HG02798 (cell line): Measurements from ENCODE around the gene HACD4.

Source experiments
- ATAC-seq: cut with Tn5 transposase; IDR thresholded peaks from one replicate; pipeline ENCODE4 v1.9.1; 2021; ENCODE audit warnings: mild to moderate bottlenecking; ENCODE audit not compliant: unreplicated experiment, poor library complexity

Gene HACD4, protein sequence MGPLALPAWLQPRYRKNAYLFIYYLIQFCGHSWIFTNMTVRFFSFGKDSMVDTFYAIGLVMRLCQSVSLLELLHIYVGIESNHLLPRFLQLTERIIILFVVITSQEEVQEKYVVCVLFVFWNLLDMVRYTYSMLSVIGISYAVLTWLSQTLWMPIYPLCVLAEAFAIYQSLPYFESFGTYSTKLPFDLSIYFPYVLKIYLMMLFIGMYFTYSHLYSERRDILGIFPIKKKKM

DNA sequence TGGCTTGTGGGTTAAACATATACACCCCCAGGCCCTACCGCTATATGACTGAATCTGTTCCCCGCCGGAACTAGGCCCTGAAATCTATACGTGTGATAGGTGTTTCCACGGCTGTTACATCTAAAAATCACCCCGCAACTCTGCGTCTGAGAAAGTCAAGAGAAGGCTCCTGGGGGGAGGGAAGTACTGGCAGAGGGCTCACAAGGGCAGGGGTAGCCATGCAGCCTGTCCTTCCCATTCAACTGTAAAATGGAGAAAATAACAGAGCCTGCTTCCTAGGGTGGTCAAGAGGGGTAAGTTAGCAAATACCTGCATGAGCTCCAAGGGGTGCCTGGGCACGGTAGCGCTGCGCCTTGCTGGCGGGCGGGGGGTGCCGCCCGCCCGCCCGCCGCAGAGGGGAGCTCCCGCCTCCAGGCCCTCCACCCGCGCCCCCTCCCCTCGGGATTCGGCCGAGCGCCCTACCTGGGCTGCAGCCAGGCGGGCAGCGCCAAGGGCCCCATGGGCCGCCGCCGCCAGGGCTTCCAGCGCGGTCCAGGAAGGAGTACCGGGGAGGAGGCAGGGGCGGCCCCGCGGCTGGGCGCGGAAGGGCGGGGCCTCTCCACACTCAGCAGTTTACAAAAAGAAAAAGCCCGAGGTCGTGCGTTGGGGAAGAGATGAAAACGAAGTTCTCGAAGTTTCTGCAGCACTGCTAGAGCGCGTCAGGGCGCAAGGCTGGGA lies at the start of gene HACD4:
TSS of gene HACD4 (minus strand) at position 550 of the 717 bp plus-strand sequence. CDS start at position 500, 50 bp downstream.
- peak; percentile 80 for ATAC-seq

DNA sequence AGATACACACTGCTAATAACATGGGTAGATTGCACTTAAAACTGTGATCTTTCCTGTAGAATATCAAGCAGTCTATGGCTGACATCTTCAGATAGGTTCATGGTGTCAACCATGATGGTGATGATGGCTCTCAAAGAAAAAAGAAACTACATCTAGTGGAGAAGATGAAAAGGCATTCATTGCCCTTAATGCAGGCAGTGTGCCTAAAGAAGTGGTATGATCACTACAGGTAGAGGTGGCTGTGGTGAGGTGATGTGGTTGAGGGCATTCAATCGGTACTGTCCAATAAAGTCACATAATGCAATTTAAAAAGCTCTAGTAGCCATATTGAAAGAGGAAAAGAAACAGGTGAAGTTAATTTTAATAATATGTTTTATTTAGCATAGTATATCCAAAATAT lies 49.4 kb upstream of the HACD4 start:
- ATAC-seq, result no peak

DNA sequence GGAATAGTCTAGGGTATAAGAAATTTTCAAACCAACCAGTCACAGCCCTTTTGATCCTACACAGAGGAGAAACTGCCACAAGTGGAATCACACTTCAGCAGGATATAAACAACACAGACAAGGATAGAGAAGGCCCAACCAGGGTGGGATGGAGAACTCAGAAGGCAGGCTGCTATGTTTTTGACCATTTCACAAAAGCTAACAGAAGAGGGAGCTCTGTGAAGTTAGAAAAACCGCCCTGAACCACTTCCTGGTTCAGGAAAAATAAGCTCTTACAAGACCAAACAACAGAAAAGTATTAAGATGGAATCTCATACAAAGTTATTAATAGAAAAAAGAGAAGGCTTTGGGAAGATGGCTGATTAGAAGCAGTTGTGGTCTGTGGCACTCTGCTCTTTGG lies 47.3 kb upstream of the HACD4 start:
- ATAC-seq, result no peak

DNA sequence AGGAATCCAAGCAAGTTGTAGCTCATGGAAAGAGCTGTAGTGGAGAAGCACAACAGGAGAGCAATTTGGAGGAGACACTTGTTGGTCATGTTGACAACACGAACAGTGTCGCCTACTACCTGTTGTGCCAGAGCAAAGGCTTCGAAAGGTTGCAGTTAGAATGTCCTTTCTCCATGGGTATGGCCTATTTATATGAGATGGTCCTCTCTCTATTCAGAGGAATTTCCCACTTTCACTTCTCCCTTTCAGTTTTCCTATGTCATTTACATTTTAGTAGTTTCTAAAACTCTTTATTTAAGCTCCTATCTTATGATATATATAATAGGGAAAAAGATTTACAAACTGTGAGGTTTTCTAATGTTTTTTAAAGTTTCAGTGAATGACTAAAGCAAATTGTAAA lies 46.3 kb upstream of the HACD4 start, which contains the start of gene IFNB1:
TSS of gene IFNB1 (minus strand) at position 162 of the 400 bp plus-strand sequence. CDS start at position 89, 73 bp downstream.
- no peak for ATAC-seq

DNA sequence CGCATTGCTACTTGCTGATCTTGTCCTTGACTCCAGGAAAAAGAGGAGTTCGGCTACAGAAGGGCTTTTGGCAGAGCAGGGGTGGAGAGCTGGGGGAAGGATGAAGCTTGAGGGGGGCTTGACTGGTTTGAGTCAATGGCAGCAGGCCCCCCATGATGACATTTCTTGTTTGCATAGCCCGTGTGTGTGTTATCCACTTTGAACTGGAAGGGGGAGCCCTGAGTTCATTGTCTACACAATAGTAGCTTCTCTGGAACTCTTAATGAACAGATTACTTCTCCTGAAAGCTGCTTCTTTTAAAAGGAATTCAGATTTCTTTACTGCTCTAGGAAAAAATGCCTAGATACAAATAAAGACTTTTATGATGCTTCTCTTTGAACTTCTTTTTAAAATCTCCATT lies 44.0 kb upstream of the HACD4 start:
- ATAC-seq, result no peak

DNA sequence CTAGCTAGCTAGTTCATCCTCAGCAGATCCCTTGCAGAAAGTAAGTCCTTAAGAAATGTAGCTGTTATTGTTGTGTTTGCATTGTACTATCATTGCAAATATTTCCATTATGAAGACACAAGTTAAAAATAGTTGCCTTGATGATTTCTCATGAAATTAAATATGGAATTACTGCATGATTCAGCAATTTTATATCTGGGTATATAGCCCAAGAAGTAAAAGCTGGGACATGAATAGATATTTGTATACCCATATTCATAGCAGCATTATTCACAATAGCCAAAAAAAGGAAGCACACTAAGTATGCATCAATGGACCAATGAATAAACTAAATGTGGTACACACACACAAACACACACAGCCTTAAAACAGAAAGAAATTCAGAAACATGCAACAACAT lies 39.5 kb upstream of the HACD4 start:
- ATAC-seq, result no peak

DNA sequence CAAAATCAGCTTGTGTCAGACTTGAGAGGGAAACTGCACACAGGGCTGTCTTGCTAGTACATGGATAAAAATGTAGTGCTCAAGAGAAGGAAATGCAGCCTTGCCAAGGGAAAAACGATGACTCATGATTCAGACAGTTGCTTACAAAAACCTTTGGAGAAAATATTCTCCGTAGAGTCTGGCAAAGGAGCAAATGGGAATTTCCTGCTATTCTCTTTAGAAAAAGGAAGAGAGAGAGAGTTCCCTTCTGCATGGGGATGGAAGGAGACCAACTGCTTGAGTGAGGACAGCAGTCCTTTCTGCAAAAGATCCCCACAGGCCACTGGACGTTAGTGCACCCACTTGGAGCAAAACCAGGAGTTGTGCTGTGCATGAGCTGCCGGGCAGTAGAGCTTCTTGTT lies 38.7 kb upstream of the HACD4 start:
- no peak for ATAC-seq

DNA sequence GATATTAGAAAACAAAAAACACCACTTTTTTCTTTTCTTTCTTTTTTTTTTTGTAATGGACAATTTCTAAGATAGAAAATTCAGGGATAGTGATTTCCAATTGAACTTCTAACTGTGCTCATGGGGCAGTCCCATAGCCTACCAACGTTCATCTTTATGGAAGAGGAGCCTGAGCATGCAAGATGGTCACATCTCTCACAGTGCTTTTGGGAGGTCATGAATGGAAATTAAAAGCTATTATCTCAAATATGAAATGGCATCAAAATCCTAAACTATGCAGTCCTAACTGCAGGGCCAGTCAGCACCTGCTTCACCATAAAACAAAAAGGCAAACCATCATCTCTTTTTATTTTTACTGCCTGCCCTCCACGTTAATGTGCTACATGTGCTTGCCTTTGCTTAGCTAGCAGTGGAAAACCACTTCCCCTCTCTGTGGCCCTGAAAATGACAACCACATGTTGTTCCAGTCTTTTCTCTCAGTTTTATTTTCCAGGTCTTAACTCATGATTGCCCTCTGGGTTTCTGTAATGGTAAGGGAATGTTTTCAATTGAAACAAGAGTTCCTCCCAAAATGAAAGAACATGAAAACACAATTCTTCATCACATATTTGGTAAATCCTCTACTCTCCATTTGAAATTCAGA lies 29.6 kb upstream of the HACD4 start:
- peak; percentile 39 for ATAC-seq

DNA sequence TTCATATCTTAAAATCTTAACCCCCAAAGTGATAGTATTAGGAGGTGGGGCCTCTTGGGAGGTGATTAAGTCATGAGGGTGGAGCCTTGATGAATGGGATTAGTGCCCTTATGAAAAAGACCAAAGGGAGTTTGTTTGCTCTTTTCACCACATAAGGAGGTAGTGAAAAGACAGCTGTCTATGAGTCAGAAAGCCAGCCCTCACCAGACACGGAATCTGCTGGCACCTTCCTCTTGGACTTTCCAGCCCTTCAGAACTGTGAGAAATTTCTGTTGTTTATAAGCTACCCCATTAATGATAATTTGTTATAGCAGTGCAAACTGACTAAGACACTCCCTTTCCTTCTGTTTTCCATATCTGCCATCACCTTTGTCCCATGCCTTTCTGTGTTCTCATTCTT lies 25.5 kb upstream of the HACD4 start:
- ATAC-seq, result no peak

DNA sequence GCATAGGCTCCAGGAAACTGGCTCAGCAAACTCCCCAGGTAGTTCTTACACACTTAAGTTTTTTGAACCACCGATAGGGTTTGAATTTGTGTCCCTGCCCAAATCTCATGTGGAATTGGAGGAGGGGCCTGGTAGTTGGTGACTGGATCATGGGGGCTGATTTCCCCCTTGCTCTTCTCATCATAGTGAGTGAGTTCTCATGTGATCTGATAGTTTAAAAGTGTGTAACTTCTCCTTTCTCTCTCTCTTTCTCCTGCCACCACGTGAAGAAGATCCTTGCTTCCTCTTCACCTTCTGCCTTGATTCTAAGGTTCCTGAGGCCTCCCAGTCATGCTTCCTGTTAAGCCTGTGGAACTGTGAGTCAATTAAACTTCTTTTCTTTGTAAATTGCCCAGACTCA lies 22.4 kb upstream of the HACD4 start:
- no peak for ATAC-seq

DNA sequence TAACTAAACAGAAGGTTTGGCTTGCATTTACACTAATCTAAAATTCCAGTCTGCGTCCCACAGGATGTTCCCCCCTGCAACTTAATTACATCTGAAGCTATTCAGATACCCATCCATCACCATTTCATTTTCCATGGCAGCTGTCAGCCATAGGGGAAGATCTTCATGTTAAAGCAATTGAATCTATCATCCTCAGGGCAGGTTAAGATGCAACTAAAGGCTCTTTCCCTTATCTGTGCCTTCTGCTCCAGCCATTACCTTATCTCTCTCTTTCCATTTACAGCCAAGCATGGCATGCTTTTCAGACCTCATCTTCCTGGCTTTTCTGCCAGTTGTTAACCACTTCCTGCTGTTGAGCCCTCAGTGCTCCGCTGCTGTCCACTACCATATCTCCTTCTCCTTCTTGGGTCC lies 15.8 kb upstream of the HACD4 start:
- ATAC-seq, result no peak

DNA sequence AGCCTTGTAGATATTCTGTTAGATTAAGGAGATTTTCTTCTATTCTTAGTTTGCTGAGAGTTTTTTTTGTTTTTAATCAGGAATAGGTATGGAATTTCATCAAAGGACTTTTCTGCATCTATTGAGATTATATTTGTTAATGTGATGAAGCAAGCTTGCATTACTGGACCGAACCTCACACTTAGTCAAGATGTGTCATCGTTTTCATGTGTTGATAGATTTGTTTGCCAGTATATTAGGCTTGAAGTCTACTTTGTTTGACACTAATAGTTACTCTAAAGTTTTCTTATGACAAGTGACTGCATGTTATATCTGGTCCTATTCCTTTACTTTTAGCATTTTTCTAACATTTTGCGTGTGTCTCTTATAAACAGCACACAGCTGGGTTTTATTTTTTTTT lies 12.4 kb upstream of the HACD4 start:
- ATAC-seq, result no peak

DNA sequence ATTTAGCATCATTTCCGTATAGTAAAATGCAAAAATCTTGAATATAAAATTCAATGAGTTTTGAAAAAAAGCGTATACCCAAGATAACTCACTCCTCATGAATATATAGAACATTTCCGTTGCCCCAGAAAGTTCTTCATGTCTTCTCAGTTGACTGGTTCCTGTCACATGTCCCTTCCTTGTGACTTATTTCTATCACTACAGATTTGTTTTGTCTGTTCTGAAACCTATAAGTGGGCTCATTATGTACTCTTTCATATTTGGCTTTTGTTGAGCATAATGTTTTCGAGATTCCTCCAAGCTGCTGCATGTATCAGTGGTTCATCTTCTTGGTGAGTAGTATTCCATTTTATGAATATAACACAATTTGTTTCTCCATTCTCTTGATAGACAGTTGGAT lies 11.0 kb upstream of the HACD4 start:
- ATAC-seq, result no peak

DNA sequence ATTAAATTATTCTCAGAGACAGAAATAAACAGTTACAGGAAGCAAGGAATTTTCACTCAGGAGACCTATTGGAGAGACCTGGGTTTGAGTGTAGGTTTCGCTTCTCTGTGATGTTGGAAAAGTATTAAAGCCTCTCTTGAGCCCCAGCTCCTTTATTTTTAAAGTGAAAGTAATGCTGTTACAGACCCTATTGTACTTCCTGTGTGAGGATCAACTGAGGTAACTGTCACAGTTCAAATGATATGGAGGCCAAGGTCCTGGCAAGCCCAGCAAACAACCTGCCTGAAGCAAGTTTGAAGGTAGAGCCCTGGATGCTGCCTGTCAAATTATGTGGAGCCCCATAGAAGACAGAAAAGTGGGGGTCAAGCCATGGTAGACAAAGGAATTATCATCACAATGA lies 7.9 kb upstream of the HACD4 start:
- ATAC-seq, result no peak

DNA sequence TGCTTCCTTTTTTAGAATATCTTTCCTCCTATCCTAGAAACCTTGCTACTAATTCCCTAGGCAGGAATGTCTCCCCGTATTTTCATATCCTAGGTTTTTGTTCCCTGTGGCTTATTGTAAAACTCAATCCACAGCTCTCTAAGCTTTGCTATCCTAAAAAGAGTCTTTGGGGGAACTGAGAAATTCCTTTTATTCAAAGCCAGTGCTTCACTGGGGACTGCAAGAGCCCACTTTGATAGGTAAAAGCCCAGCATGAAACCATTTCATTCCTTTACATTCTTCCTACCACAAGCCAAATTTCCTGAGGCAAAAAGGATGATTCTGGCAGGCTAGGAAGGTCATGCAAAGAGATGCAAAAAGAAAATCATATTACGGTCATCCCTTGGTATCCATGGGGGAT lies 5.8 kb upstream of the HACD4 start:
- no peak for ATAC-seq

DNA sequence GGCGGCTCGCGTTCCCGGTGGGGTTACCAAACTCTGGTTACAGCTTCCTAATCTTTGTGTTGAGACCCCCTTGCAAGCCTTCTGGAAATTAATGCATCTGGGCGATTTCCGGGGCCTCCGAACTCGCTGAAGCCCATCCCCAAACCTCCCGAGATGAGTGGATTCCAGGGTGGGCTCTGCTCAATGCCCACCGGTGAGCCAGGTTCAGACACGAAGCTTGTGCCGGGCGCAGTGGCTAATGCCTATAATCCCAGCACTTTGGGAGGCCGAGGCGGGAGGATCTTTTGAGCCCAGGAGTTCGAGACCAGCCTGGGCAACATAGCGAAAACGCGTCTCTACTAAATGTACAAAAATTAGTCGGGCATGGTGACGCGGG lies 356 bp upstream of the HACD4 start:
- ATAC-seq, result no peak

DNA sequence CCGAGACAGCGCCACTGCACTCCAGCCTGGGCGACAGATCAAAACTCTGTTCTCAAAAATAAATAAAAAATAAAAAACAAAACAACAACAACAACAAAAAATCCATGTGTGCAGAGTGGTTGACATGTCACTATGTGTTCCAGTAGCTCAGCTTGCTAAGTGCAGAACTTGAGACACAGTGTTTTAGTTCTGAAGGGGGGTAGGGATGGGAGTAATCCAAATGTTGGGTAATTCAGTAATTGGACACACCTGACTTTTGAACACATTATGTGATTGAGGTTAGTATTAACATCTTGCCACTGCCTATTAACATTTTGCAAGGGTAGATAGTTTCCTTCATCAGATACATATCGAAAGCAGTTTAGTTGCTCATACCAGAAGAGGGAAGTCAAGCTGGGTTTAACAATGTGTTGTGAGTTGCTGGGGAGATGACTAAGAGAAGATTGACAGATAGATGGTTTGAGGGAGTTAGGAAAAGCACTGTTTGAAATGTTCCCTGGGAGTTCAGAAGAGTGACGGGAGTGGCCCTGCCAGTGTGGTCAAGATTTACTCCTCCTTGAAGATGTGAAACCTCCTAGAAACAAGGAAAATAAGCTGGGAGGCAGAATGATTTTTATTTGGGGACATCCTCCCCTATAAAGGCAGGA lies 928 bp downstream of the HACD4 start:
- ATAC-seq, result peak; percentile 70

DNA sequence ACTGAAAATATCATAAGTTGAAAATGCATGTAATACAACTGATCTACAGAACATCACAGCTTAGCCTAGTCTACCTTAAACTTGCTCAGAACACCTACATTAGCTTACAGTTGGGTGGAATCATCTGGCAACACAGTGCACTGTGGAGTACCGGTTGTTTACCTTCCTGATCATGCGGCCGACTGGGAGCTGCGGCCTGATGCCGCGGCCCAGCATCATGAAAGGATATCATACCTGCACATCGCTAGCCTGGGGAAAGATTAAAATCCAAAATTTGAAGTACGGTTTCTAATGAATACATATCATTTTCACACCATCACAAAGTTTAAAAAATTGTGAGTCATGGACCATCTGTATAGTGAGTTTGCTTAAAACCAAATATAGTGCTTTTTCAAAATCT lies 1.8 kb downstream of the HACD4 start:
- ATAC-seq, result no peak

DNA sequence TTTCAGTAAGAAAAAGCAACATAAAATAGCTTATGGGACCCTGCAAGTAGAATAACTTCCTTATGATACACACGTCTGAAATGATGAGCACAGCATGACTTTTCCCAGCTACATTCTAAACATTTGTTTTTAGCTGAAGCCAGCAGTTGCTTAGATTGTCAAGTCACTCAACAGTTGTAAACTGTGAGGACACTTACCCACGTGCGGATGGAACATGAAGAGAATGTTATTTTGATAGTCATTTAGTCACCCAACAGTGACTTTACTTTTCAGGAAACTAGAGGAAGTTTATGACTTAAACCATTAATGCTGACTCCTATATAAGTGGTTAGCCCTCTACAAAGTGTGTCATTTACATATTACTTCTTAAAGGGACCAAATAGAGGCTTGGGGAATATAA lies 3.0 kb downstream of the HACD4 start:
- no peak for ATAC-seq

DNA sequence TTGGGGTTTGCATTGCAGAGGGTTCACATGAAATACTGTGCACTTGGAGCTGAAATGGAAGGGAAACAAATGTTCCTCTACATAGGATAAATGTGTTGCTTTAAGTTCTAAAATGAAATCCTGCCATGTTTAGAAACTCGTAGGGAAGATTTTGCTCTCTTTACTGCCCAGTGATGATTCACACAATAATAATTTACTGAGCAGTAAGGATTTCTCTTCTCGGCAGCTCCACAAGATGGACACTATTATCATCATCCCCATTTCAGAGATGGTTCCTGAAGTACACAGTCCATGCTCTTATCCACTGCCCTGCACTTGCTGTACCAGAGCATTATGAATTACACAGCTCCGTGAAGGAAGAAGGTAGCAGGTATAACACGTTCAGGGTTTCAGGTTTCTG lies 4.1 kb downstream of the HACD4 start:
- ATAC-seq, result no peak

DNA sequence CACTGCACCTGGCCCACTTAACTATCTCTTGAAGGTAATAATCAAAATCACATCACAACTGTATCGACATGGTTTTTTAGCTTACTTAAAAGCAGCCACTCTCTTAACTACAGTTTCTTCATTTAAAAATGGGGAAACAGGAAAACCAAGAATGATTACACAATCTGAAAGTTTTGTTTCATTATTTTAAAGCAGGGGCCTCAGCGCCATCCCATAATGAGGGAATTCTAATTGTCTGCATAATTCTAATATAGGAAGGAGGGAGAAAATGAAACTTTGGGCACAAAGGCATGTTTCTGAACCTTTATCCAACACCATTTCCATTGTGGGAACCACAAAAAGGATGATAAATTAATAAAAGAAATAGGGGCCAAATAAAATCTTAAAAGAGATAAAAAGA lies 7.6 kb downstream of the HACD4 start:
- no peak for ATAC-seq
